HFFc6 (cell line): ENCODE measurements around the gene GRID1. TPM values are rescaled to one million over a fixed set of nuclear protein-coding genes. Genes with fewer than 3 reads are reported as not detected.

Source experiments
- DNase-seq: peaks from one replicate; pipeline ENCODE4 v3.0.0-alpha.2; 2018
- H3K27ac Mint-ChIP-seq: 2 replicates; pipeline ENCODE4 v1.8.0; 2020; ENCODE audit warnings: mild to moderate bottlenecking, mixed read lengths
- H3K27me3 Mint-ChIP-seq: 2 replicates; pipeline ENCODE4 v1.8.0; 2021; ENCODE audit warnings: mild to moderate bottlenecking, moderate library complexity, mixed read lengths; ENCODE audit not compliant: insufficient read depth
- H3K36me3 Mint-ChIP-seq: 2 replicates; pipeline ENCODE4 v1.8.0; 2021; ENCODE audit warnings: low read depth, mixed read lengths
- H3K4me1 Mint-ChIP-seq: 2 replicates; pipeline ENCODE4 v1.8.0; 2020; ENCODE audit warnings: low read depth, mixed read lengths
- H3K4me3 Mint-ChIP-seq: 2 replicates; pipeline ENCODE4 v1.8.0; 2020; ENCODE audit warnings: mild to moderate bottlenecking, moderate library complexity, mixed read lengths
- H3K9me3 Mint-ChIP-seq: 2 replicates; pipeline ENCODE4 v1.8.0; 2020; ENCODE audit warnings: mild to moderate bottlenecking, mixed read lengths
- CTCF ChIP-seq: fragments of 200-600 bp; sonication (generic); IDR thresholded peaks from 2 replicates; pipeline ENCODE4 v1.5.0; 2021; ENCODE audit warnings: antibody characterized with exemption, mild to moderate bottlenecking
- total RNA-seq, 6 experiments: library from RNA; stranded (reverse); fragmentation: NEBNext Ultra II Directional; extraction: Animal tissue kit (Norgen Biotek cat#: 25700); gene quantifications; 2 replicates in 1 of 6; 3 replicates in 5 of 6; pipeline ENCODE4 v1.2.3, GENCODE V29; 2021

The GRID1 gene
- total RNA-seq, 6 experiments from 2014 or later, result not detected

GRCh38 chr10:86198271-86198670, 168.3 kb downstream of the GRID1 start:
- no peak for DNase-seq
- peaks cover 15% of the 10 kb centered on the region for H3K9me3 Mint-ChIP-seq
- no peak overlapping the region for H3K4me3 Mint-ChIP-seq
- no peaks in the 10 kb centered on the region; the same call in 1 of the 2 replicates for H3K27me3 Mint-ChIP-seq
- no peaks in the 10 kb centered on the region for H3K36me3 Mint-ChIP-seq
- no peak for TF ChIP-seq CTCF
- no peaks in the 10 kb centered on the region for H3K4me1 Mint-ChIP-seq
- H3K27ac Mint-ChIP-seq, result no peak overlapping the region

- H3K27ac Mint-ChIP-seq, result no peak overlapping the region
- TF ChIP-seq CTCF, result no peak
- no peak overlapping the region for H3K4me3 Mint-ChIP-seq
- no peaks in the 10 kb centered on the region for H3K4me1 Mint-ChIP-seq
- peaks cover 15% of the 10 kb centered on the region for H3K9me3 Mint-ChIP-seq
- no peaks in the 10 kb centered on the region; the same call in 1 of the 2 replicates for H3K27me3 Mint-ChIP-seq
- H3K36me3 Mint-ChIP-seq, result no peaks in the 10 kb centered on the region
- no peak for DNase-seq
These were observed 169.3 kb downstream of the GRID1 start for GRCh38 chr10:86197166-86197790.

GRCh38 chr10:86195521-86196157, 171.0 kb downstream of the GRID1 start:
- no peak overlapping the region for H3K4me3 Mint-ChIP-seq
- H3K27ac Mint-ChIP-seq, result no peak overlapping the region
- no peaks in the 10 kb centered on the region for H3K36me3 Mint-ChIP-seq
- DNase-seq, result no peak
- TF ChIP-seq CTCF, result no peak
- peaks cover 21% of the 10 kb centered on the region for H3K9me3 Mint-ChIP-seq
- no peaks in the 10 kb centered on the region; the same call in 1 of the 2 replicates for H3K27me3 Mint-ChIP-seq
- H3K4me1 Mint-ChIP-seq, result no peaks in the 10 kb centered on the region

- no peak overlapping the region for H3K27ac Mint-ChIP-seq
- H3K27me3 Mint-ChIP-seq, result no peaks in the 10 kb centered on the region; the same call in none of the 2 replicates
- no peak overlapping the region for H3K4me3 Mint-ChIP-seq
- no peaks in the 10 kb centered on the region for H3K4me1 Mint-ChIP-seq
- H3K9me3 Mint-ChIP-seq, result peaks cover 27% of the 10 kb centered on the region
- no peak for TF ChIP-seq CTCF
- no peaks in the 10 kb centered on the region for H3K36me3 Mint-ChIP-seq
- no peak for DNase-seq
These were observed 171.9 kb downstream of the GRID1 start for GRCh38 chr10:86194684-86195083.

- no peak for TF ChIP-seq CTCF
- Mint-ChIP-seq H3K9me3 (peaks cover 35% of the 10 kb centered on the region), H3K27ac (no peak overlapping the region), H3K4me1 (no peaks in the 10 kb centered on the region), H3K36me3 (no peaks in the 10 kb centered on the region), H3K27me3 (no peaks in the 10 kb centered on the region; the same call in none of the 2 replicates), H3K4me3 (no peak overlapping the region)
- DNase-seq, result no peak
These were observed 172.8 kb downstream of the GRID1 start for GRCh38 chr10:86193841-86194240.
